GM12878 (cell line): ENCODE measurements around the gene RBSN. TPM values are rescaled to one million over a fixed set of nuclear protein-coding genes. Genes with fewer than 3 reads are reported as not detected.

ENCODE experiments used
- ATAC-seq: fragments of 200-7000 bp; cut with Tn5 transposase; 3 replicates; pipeline ENCODE4 v1.9.1; 2020; ENCODE audit warnings: mild to moderate bottlenecking, moderate library complexity
- BruUV-seq: library from RNA; stranded (reverse); fragments of 400-500 nt; replicated peaks from 2 replicates; lab custom pipeline; 2021; lab: Mats Ljungman, UMichigan
- CTCF ChIA-PET: fragments of 300-600 bp; sonication (Branson Sonifier 250); formaldehyde crosslinking; extraction: SDS; loops from one replicate; lab custom pipeline; 2021; ENCODE audit warnings: inconsistent platforms; lab: Yijun Ruan, JAX
- POLR2A ChIA-PET: fragments of 350-600 bp; formaldehyde crosslinking; extraction: SDS; loops from one replicate; lab custom pipeline; 2021; ENCODE audit warnings: inconsistent platforms; lab: Charles Lee
- RAD21 ChIA-PET: fragments of 300-600 bp; sonication (Branson Sonifier 250); formaldehyde crosslinking; loops from one replicate; lab custom pipeline; 2023; ENCODE audit warnings: antibody characterized with exemption; ENCODE audit not compliant: unreplicated experiment; lab: Charles Lee
- SMC1A ChIA-PET: fragments of 300-600 bp; sonication (Branson Sonifier 250); formaldehyde crosslinking; loops from one replicate; lab custom pipeline; 2023; ENCODE audit not compliant: unreplicated experiment, uncharacterized antibody; lab: Charles Lee
- DNase-seq: peaks from one replicate; pipeline ENCODE4 v3.0.0-alpha.2; 2011; ENCODE audit warnings: low read depth, low spot score
- FAIRE-seq: peaks from 3 replicates; lab custom pipeline; 2011; peaks lifted over from hg19 to GRCh38; lab: Jason Lieb, UNC
- H2AFZ ChIP-seq: 2 replicates; pipeline ENCODE4 v1.6.0; 2011; ENCODE audit warnings: low read depth, low read length, control low read depth; ENCODE audit not compliant: control insufficient read depth
- H3K27ac ChIP-seq: 2 replicates; pipeline ENCODE4 v1.5.1; 2011; ENCODE audit warnings: control low read depth; ENCODE audit not compliant: control insufficient read depth, insufficient read depth
- H3K27me3 ChIP-seq, 2 experiments: replicated peaks in 1 of 2; 2 replicates each; pipeline versions ENCODE4 v1.6.0 to v1.6.1; 2011; ENCODE audit warnings: low read length in 1 of 2; ENCODE audit not compliant: control insufficient read depth in 2 of 2, insufficient read depth in 2 of 2
- H3K36me3 ChIP-seq, 2 experiments: 2 replicates each; pipeline ENCODE4 v1.5.1; 2011; ENCODE audit warnings: low read length in 1 of 2; ENCODE audit not compliant: control insufficient read depth in 2 of 2, insufficient read depth in 2 of 2
- H3K4me1 ChIP-seq: 2 replicates; pipeline ENCODE4 v1.6.1; 2011; ENCODE audit warnings: mild to moderate bottlenecking, low read length, moderate library complexity, mixed read lengths; ENCODE audit not compliant: control insufficient read depth, insufficient read depth
- H3K4me2 ChIP-seq: 2 replicates; pipeline ENCODE4 v1.6.0; 2011; ENCODE audit warnings: control low read depth; ENCODE audit not compliant: control insufficient read depth, insufficient read depth
- H3K4me3 ChIP-seq: fragments of 200-600 bp; sonication (generic); 2 replicates; pipeline ENCODE4 v1.5.1; 2016
- H3K79me2 ChIP-seq: 2 replicates; pipeline ENCODE4 v1.6.0; 2011; ENCODE audit warnings: low read length; ENCODE audit not compliant: control insufficient read depth, insufficient read depth
- H3K9ac ChIP-seq: 2 replicates; pipeline ENCODE4 v1.8.0; 2011; ENCODE audit warnings: low read length, control low read depth, mixed read lengths; ENCODE audit not compliant: control insufficient read depth, insufficient read depth
- H3K9me3 ChIP-seq: replicated peaks from 3 replicates; pipeline ENCODE4 v1.5.1; 2011; ENCODE audit warnings: mild to moderate bottlenecking, low read length; ENCODE audit not compliant: control insufficient read depth, insufficient read depth
- H4K20me1 ChIP-seq: 2 replicates; pipeline ENCODE4 v1.6.0; 2011; ENCODE audit not compliant: control insufficient read depth, insufficient read depth
- ATF7 ChIP-seq: fragments of 450-650 bp; IDR thresholded peaks from 2 replicates; pipeline ENCODE4 v1.6.1; 2016; ENCODE audit warnings: low read depth, mild to moderate bottlenecking
- CHD1 ChIP-seq: IDR thresholded peaks from 2 replicates; pipeline ENCODE4 v1.6.1; 2012; ENCODE audit warnings: low read depth, low read length, improper control_type of control experiment
- CREM ChIP-seq: IDR thresholded peaks from 2 replicates; pipeline ENCODE4 v1.6.1; 2014; ENCODE audit warnings: antibody characterized with exemption, low read depth
- CTCF ChIP-seq, 3 experiments: IDR thresholded peaks in 2 of 3; conservative IDR thresholded peaks in 1 of 3; 2 replicates each; pipeline ENCODE4 v1.5.1; 2011; ENCODE audit warnings: low read depth in 3 of 3, low read length in 3 of 3, mild to moderate bottlenecking in 3 of 3, control low read depth in 2 of 3, moderate library complexity in 2 of 3, inconsistent platforms in 1 of 3, mixed read lengths in 1 of 3; ENCODE audit not compliant: control insufficient read depth in 2 of 3, insufficient read depth in 1 of 3; ENCODE audit errors: extremely low read depth in 1 of 3
- ETV6 ChIP-seq, 2 experiments: fragments of 450-650 bp in 1 of 2; IDR thresholded peaks in 1 of 2; conservative IDR thresholded peaks in 1 of 2; 2 replicates each; pipeline ENCODE4 v1.6.1; 2014; ENCODE audit warnings: antibody characterized with exemption in 1 of 2, borderline replicate concordance in 1 of 2, low read depth in 1 of 2, mild to moderate bottlenecking in 1 of 2, moderate library complexity in 1 of 2
- GATAD2B ChIP-seq: fragments of 450-650 bp; conservative IDR thresholded peaks from 2 replicates; pipeline ENCODE4 v1.6.1; 2017; ENCODE audit warnings: low read depth, mild to moderate bottlenecking, moderate library complexity
- HDAC6 ChIP-seq: fragments of 200-600 bp; sonication (generic); IDR thresholded peaks from one replicate; pipeline ENCODE4 v1.8.0; 2017; ENCODE audit warnings: antibody characterized with exemption; ENCODE audit not compliant: unreplicated experiment
- IRF4 ChIP-seq: IDR thresholded peaks from 2 replicates; pipeline ENCODE4 v1.6.1; 2011; ENCODE audit warnings: low read depth, low read length
- JUND ChIP-seq: IDR thresholded peaks from 2 replicates; pipeline ENCODE4 v1.6.1; 2012; ENCODE audit warnings: low read depth, mild to moderate bottlenecking, low read length, improper control_type of control experiment, moderate library complexity
- MEF2A ChIP-seq: IDR thresholded peaks from 2 replicates; pipeline ENCODE4 v1.6.1; 2011; ENCODE audit warnings: low read depth, mild to moderate bottlenecking, low read length, moderate library complexity; ENCODE audit not compliant: insufficient read depth
- MXI1 ChIP-seq: fragments of 150-350 bp; IDR thresholded peaks from 2 replicates; pipeline ENCODE4 v1.6.1; 2011; ENCODE audit warnings: low read depth, mild to moderate bottlenecking, inconsistent platforms, low read length, improper control_type of control experiment
- NBN ChIP-seq: fragments of 450-650 bp; IDR thresholded peaks from 2 replicates; pipeline ENCODE4 v1.6.1; 2016
- NR2C2 ChIP-seq: IDR thresholded peaks from 2 replicates; pipeline ENCODE4 v1.6.1; 2011; ENCODE audit warnings: borderline replicate concordance, low read depth; ENCODE audit not compliant: control insufficient read depth, insufficient read length
- NR2F1 ChIP-seq: fragments of 450-650 bp; conservative IDR thresholded peaks from 2 replicates; pipeline ENCODE4 v1.6.1; 2017; ENCODE audit warnings: mild to moderate bottlenecking
- RAD21 ChIP-seq: IDR thresholded peaks from 2 replicates; pipeline ENCODE4 v1.6.1; 2011; ENCODE audit warnings: mild to moderate bottlenecking, low read depth, low read length, moderate library complexity; ENCODE audit not compliant: insufficient read depth
- RBBP5 ChIP-seq: fragments of 200-600 bp; sonication (generic); conservative IDR thresholded peaks from 2 replicates; pipeline ENCODE4 v1.6.1; 2016
- SIN3A ChIP-seq: IDR thresholded peaks from 2 replicates; pipeline ENCODE4 v1.6.1; 2012; ENCODE audit warnings: low read depth, low read length, improper control_type of control experiment
- SMC3 ChIP-seq: IDR thresholded peaks from 2 replicates; pipeline ENCODE4 v1.6.1; 2011; ENCODE audit warnings: low read length, improper control_type of control experiment, borderline replicate concordance
- SP1 ChIP-seq: IDR thresholded peaks from one replicate; pipeline ENCODE4 v1.6.1; 2011; ENCODE audit warnings: low read depth, low read length
- STAT3 ChIP-seq: IDR thresholded peaks from 2 replicates; pipeline ENCODE4 v1.6.1; 2011; ENCODE audit warnings: low read depth, low read length, improper control_type of control experiment
- YY1 ChIP-seq: IDR thresholded peaks from 2 replicates; pipeline ENCODE4 v1.6.1; 2011; ENCODE audit warnings: low read depth, mild to moderate bottlenecking, low read length
- ZZZ3 ChIP-seq: IDR thresholded peaks from 2 replicates; pipeline ENCODE4 v1.6.1; 2011; ENCODE audit warnings: low read depth; ENCODE audit not compliant: control insufficient read depth, insufficient read length
- WGBS: methylation state at CpG from one replicate; pipeline ENCODE4 v1.1.6; 2016; ENCODE audit warnings: low lambda C conversion rate; ENCODE audit not compliant: insufficient replicate concordance, insufficient coverage; ENCODE audit errors: missing lambda C conversion rate; 5-methylcytosine and 5-hydroxymethylcytosine counted together
- in situ Hi-C: fragments of 300-500 bp; cut with MboI; formaldehyde crosslinking; loops from 9 replicates; pipeline ENCODE4 v1.14.3; 2018; ENCODE audit warnings: mixed read lengths
- intact Hi-C: fragments of 100-400 bp; cut with micrococcal nuclease; formaldehyde crosslinking; loops from one replicate; pipeline ENCODE4 v1.14.2; 2022; ENCODE audit not compliant: unreplicated experiment
- polyA plus RNA-seq, 11 experiments: library from polyadenylated mRNA; depleted of rRNA in 4 of 11; unstranded in 6 of 11; stranded (reverse) in 5 of 11; fragments of >200 nt; fragmentation: Nextera tagmentation in 4 of 11; fragmentation: Illumina TruSeq in 1 of 11; extraction: Ambion mirVana in 4 of 11; extraction: Trizol in 1 of 11; gene quantifications; 1 replicate in 1 of 11; 2 replicates in 10 of 11; pipeline versions ENCODE4 v1.2.1 to v1.2.3, GENCODE V29; 2011 to 2016; ENCODE audit warnings: inconsistent platforms in 2 of 11, missing spikeins in 2 of 11, low read depth in 1 of 11
- total RNA-seq, 4 experiments: library from RNA; depleted of rRNA in 3 of 4; stranded (reverse); fragments of >200 nt in 3 of 4; fragmentation: Illumina TruSeq in 1 of 4; extraction: Trizol in 1 of 4; gene quantifications; 2 replicates each; pipeline versions ENCODE4 v1.2.1 to v1.2.3, GENCODE V29; 2013 to 2021

The RBSN gene
- total and polyA plus RNA-seq, 10 of the 15 experiments (the other 5 are each of a cell fraction or from before 2014, with no cell fraction given) = 2.0 to 17.5 (median 10.5) TPM

GRCh38 chr3:15108869-15109268 lies 9.9 kb upstream of the RBSN start (continued):
- no peak for TF ChIP-seq RAD21
- TF ChIP-seq STAT3 = no peak
- no peak for TF ChIP-seq CREM
- TF ChIP-seq, all 136 proteins: peak for 0

GRCh38 chr3:15108082-15108545 lies 9.2 kb upstream of the RBSN start:
- Histone ChIP-seq H3K4me3 (no peak overlapping the region), H3K27ac (no peak overlapping the region), H3K36me3 (no peaks in the 10 kb centered on the region), H3K4me1 (no peaks in the 10 kb centered on the region), H4K20me1 (no peaks in the 10 kb centered on the region), H3K9me3 (no peaks in the 10 kb centered on the region), H3K4me2 (no peak overlapping the region), H3K9ac (no peak overlapping the region), H3K27me3 (no peaks in the 10 kb centered on the region), H2AFZ (no peak overlapping the region), H3K79me2 (no peaks in the 10 kb centered on the region)
- in situ Hi-C loops = no loop called here
- ChIA-PET POLR2A (interaction anchor here (1.1 kb wide), 1 partner anchor 9 kb away, joined by 4 read pairs; the partner anchor contains the start of gene RBSN), RAD21 (interaction anchor here (0.5 to 2.6 kb wide), 23 partner anchors 9 to 457 kb away, joined by 3 to 31 read pairs (median 4); partner anchors contain the start of genes CCDC174 and RBSN), SMC1A (interaction anchor here (0.9 to 2.9 kb wide), 22 partner anchors 9 to 448 kb away, joined by 3 to 14 read pairs (median 3); partner anchors contain the start of gene CAPN7), CTCF (interaction anchor here (0.5 to 5.3 kb wide), 44 partner anchors 10 to 1207 kb away, joined by 3 to 68 read pairs (median 4); partner anchors contain the start of genes CAPN7 and RBSN)
- peak; percentile 99 for ATAC-seq
- intact Hi-C loops = loop anchor here (2.0 to 5.0 kb wide), 3 partner anchors 99 to 297 kb away; partner anchors contain the start of gene CAPN7
- FAIRE-seq = peak; percentile 93
- no peak for DNase-seq
- no TSS peak for BruUV-seq
- 0 out of 2 replicates have a peak, but pooled peaks have one; percentile 26 for TF ChIP-seq NR2F1
- peak; percentile 10; the same call in 1 of the 2 replicates for TF ChIP-seq IRF4
- no peak for TF ChIP-seq ZZZ3
- TF ChIP-seq CTCF (IDR thresholded peaks at IDR 0.05 in 2 of 3, conservative IDR thresholded peaks at IDR 0.05 in 1 of 3; ENCODE audit: control insufficient read depth in 2 of 3, extremely low read depth in 1 of 3, insufficient read depth in 1 of 3, low read depth in 3 of 3, low read length in 3 of 3) = peak; percentile 94 to 98 (median 94)
- TF ChIP-seq ATF7 = no peak
- TF ChIP-seq CHD1 = no peak
- TF ChIP-seq NR2C2 = no peak
- TF ChIP-seq ETV6 (conservative IDR thresholded peaks at IDR 0.05 in 1 of 2, IDR thresholded peaks at IDR 0.05 in 1 of 2; ENCODE audit: borderline replicate concordance in 1 of 2, low read depth in 1 of 2) = no peak
- TF ChIP-seq MXI1 = no peak
- TF ChIP-seq STAT3 = no peak
- no peak for TF ChIP-seq HDAC6
- no peak for TF ChIP-seq SIN3A
- no peak for TF ChIP-seq GATAD2B
- TF ChIP-seq NBN = no peak
- no peak for TF ChIP-seq SP1
- peak; percentile 82 for TF ChIP-seq RAD21
- TF ChIP-seq YY1 = 0 out of 2 replicates have a peak, but pooled peaks have one; percentile 35
- no peak for TF ChIP-seq RBBP5
- TF ChIP-seq MEF2A = no peak
- TF ChIP-seq SMC3 = peak; percentile 80
- no peak for TF ChIP-seq JUND
- 18% methylated on average over 11 of the region's 11 CpGs for WGBS
